HepG2 (cell line): ENCODE measurements around the gene MSI2. TPM values are rescaled to one million over a fixed set of nuclear protein-coding genes. Genes with fewer than 3 reads are reported as not detected.

ENCODE experiments used
- ATAC-seq: fragments of 200-7000 bp; cut with Tn5 transposase; 3 replicates; pipeline ENCODE4 v1.9.1; 2020; ENCODE audit warnings: mild to moderate bottlenecking, moderate library complexity
- BruUV-seq: library from RNA; stranded (reverse); fragments of 400-500 nt; replicated peaks from 2 replicates; lab custom pipeline; 2021; lab: Mats Ljungman, UMichigan
- CTCF ChIA-PET: fragments of 300-600 bp; formaldehyde crosslinking; extraction: SDS; loops from one replicate; lab custom pipeline; 2021; ENCODE audit warnings: low total read pairs, inconsistent platforms, low intra/inter-chr PET ratio; lab: Yijun Ruan, JAX
- POLR2A ChIA-PET: fragments of 350-600 bp; sonication (Branson Sonifier 250); formaldehyde crosslinking; loops from one replicate; lab custom pipeline; 2020; ENCODE audit warnings: antibody characterized with exemption, inconsistent platforms; lab: Yijun Ruan, JAX
- DNase-seq: peaks from one replicate; pipeline ENCODE4 v3.0.0-alpha.2; 2015; ENCODE audit warnings: low spot score
- FAIRE-seq: peaks from 3 replicates; lab custom pipeline; 2011; peaks lifted over from hg19 to GRCh38; lab: Jason Lieb, UNC
- H2AFZ ChIP-seq: one replicate; pipeline ENCODE4 v1.6.1; 2011; ENCODE audit warnings: low read length, inconsistent platforms
- H3K27ac ChIP-seq: fragments of 300-600 bp; 3 replicates; pipeline ENCODE4 v1.8.0; 2011; ENCODE audit warnings: mixed run types, mild to moderate bottlenecking, mixed read lengths, low read length, inconsistent platforms; ENCODE audit not compliant: insufficient read depth; ENCODE audit errors: extremely low read length
- H3K27me3 ChIP-seq, 2 experiments: fragments of 200-600 bp in 1 of 2; 2 replicates in 1 of 2; 3 replicates in 1 of 2; pipeline versions ENCODE4 v1.6.0 to v1.8.0; 2011; ENCODE audit warnings: low read length in 2 of 2, mild to moderate bottlenecking in 2 of 2, moderate library complexity in 2 of 2, inconsistent platforms in 1 of 2; ENCODE audit not compliant: insufficient read depth in 2 of 2, control insufficient read depth in 1 of 2
- H3K36me3 ChIP-seq, 2 experiments: fragments of 200-600 bp in 1 of 2; replicated peaks in 1 of 2; 2 replicates in 1 of 2; 3 replicates in 1 of 2; pipeline versions ENCODE4 v1.5.1 to v1.8.0; 2011; ENCODE audit warnings: low read length in 2 of 2, inconsistent platforms in 1 of 2; ENCODE audit not compliant: insufficient read depth in 2 of 2, control insufficient read depth in 1 of 2
- H3K4me1 ChIP-seq: 2 replicates; pipeline ENCODE4 v1.5.1; 2012; ENCODE audit warnings: low read length, inconsistent platforms; ENCODE audit not compliant: insufficient read depth
- H3K4me2 ChIP-seq: 2 replicates; pipeline ENCODE4 v1.6.0; 2011; ENCODE audit warnings: low read depth, low read length, inconsistent platforms
- H3K4me3 ChIP-seq, 3 experiments: fragments of 200-600 bp in 1 of 3; sonication (generic), shearing (Covaris generic) in 1 of 3; replicated peaks in 1 of 3; 2 replicates each; pipeline ENCODE4 v1.5.1; 2011 to 2016; ENCODE audit warnings: low read length in 3 of 3, inconsistent platforms in 2 of 3, low read depth in 2 of 3, mild to moderate bottlenecking in 2 of 3, control low read depth in 1 of 3, mixed read lengths in 1 of 3; ENCODE audit not compliant: insufficient read depth in 1 of 3
- H3K79me2 ChIP-seq: one replicate; pipeline ENCODE4 v1.6.1; 2011; ENCODE audit warnings: low read length, inconsistent platforms; ENCODE audit not compliant: insufficient read depth
- H3K9ac ChIP-seq: 2 replicates; pipeline ENCODE4 v1.6.0; 2011; ENCODE audit warnings: mild to moderate bottlenecking, low read depth, low read length, inconsistent platforms; ENCODE audit not compliant: insufficient read depth
- H3K9me3 ChIP-seq: 2 replicates; pipeline ENCODE4 v1.5.1; 2012; ENCODE audit warnings: mild to moderate bottlenecking, low read length
- H4K20me1 ChIP-seq: 2 replicates; pipeline ENCODE4 v1.6.0; 2011; ENCODE audit warnings: inconsistent platforms, mild to moderate bottlenecking, low read length, moderate library complexity; ENCODE audit not compliant: insufficient read depth
- HDAC1 ChIP-seq: sonication (generic); formaldehyde crosslinking; IDR thresholded peaks from 2 replicates; pipeline ENCODE4 v1.5.1; 2020; ENCODE audit warnings: mild to moderate bottlenecking, missing genetic modification reagents
- MYC ChIP-seq: sonication (generic); formaldehyde crosslinking; IDR thresholded peaks from 2 replicates; pipeline ENCODE4 v1.9.0; 2021; ENCODE audit warnings: missing genetic modification reagents, borderline replicate concordance
- PAX8 ChIP-seq: sonication (generic); formaldehyde crosslinking; IDR thresholded peaks from 2 replicates; pipeline ENCODE4 v1.8.0; 2022; ENCODE audit warnings: mild to moderate bottlenecking, missing genetic modification reagents, borderline replicate concordance
- SRY ChIP-seq: sonication (generic); formaldehyde crosslinking; IDR thresholded peaks from 2 replicates; pipeline ENCODE4 v1.8.0; 2022; ENCODE audit warnings: mild to moderate bottlenecking, missing genetic modification reagents
- TCF12 ChIP-seq, 2 experiments: fragments of 450-650 bp in 1 of 2; sonication (generic) in 1 of 2; formaldehyde crosslinking in 1 of 2; IDR thresholded peaks; 2 replicates each; pipeline versions ENCODE4 v1.6.1 to v1.8.0; 2017 to 2022; ENCODE audit warnings: antibody characterized with exemption in 1 of 2, mild to moderate bottlenecking in 1 of 2, missing genetic modification reagents in 1 of 2, moderate library complexity in 1 of 2
- ZNF564 ChIP-seq: sonication (generic); formaldehyde crosslinking; IDR thresholded peaks from 2 replicates; pipeline ENCODE4 v1.8.1; 2023; ENCODE audit warnings: mild to moderate bottlenecking, missing genetic modification reagents
- ZNF589 ChIP-seq: sonication (generic); formaldehyde crosslinking; conservative IDR thresholded peaks from 2 replicates; pipeline ENCODE4 v1.8.0; 2022; ENCODE audit warnings: mild to moderate bottlenecking, moderate library complexity, missing genetic modification reagents
- ZNF777 ChIP-seq: sonication (generic); formaldehyde crosslinking; IDR thresholded peaks from 2 replicates; pipeline ENCODE4 v1.4.0; 2020; ENCODE audit warnings: missing genetic modification reagents
- ZNF839 ChIP-seq: sonication (generic); formaldehyde crosslinking; IDR thresholded peaks from 2 replicates; pipeline ENCODE4 v1.4.0; 2020; ENCODE audit warnings: missing genetic modification reagents, mild to moderate bottlenecking, borderline replicate concordance
- ZSCAN21 ChIP-seq: sonication (generic); formaldehyde crosslinking; IDR thresholded peaks from 2 replicates; pipeline ENCODE4 v1.8.0; 2022; ENCODE audit warnings: mild to moderate bottlenecking, missing genetic modification reagents, moderate library complexity, borderline replicate concordance
- WGBS: methylation state at CpG from one replicate; pipeline ENCODE4 v1.1.6; 2017; ENCODE audit warnings: low lambda C conversion rate; 5-methylcytosine and 5-hydroxymethylcytosine counted together
- in situ Hi-C: cut with HindIII; loops from 2 replicates; pipeline ENCODE4 v1.10.0; 2017; ENCODE audit warnings: low pct_unique_long_range_greater_than_20kb; ENCODE audit not compliant: extremely low pct_ligation_motif_present
- intact Hi-C: fragments of 100-400 bp; cut with micrococcal nuclease; formaldehyde crosslinking; loops from one replicate; pipeline ENCODE4 v1.10.0; 2022; ENCODE audit not compliant: unreplicated experiment
- polyA plus RNA-seq, 8 experiments: library from polyadenylated mRNA; depleted of rRNA in 3 of 8; stranded (reverse) in 7 of 8; unstranded in 1 of 8; fragments of >200 nt; fragmentation: Illumina TruSeq in 4 of 8; extraction: Trizol in 4 of 8; gene quantifications; 2 replicates each; pipeline versions ENCODE4 v1.2.1 to v1.2.3, GENCODE V29; 2011 to 2016; ENCODE audit warnings: low read depth in 4 of 8, missing spikeins in 1 of 8, mixed read lengths in 1 of 8; ENCODE audit not compliant: insufficient read depth in 1 of 8
- total RNA-seq, 5 experiments: library from RNA; depleted of rRNA; stranded (reverse); fragments of >200 nt; fragmentation: Illumina TruSeq; extraction: Trizol; gene quantifications; 2 replicates each; pipeline ENCODE4 v1.2.3, GENCODE V29; 2016; ENCODE audit warnings: low read depth in 1 of 5
- TF ChIP-seq, protein P1 (sequence below): sonication (generic); formaldehyde crosslinking; IDR thresholded peaks from 2 replicates; pipeline ENCODE4 v1.5.0; 2020; ENCODE audit warnings: missing genetic modification reagents
- TF ChIP-seq, protein P2 (sequence below): sonication (generic); formaldehyde crosslinking; IDR thresholded peaks from 2 replicates; pipeline ENCODE4 v1.9.0; 2021; ENCODE audit warnings: missing genetic modification reagents, borderline replicate concordance
- TF ChIP-seq, protein P3 (sequence below): sonication (generic); formaldehyde crosslinking; IDR thresholded peaks from 2 replicates; pipeline ENCODE4 v1.9.0; 2021; ENCODE audit warnings: missing genetic modification reagents, borderline replicate concordance
- TF ChIP-seq, protein P4 (sequence below): sonication (generic); formaldehyde crosslinking; IDR thresholded peaks from 2 replicates; pipeline ENCODE4 v1.4.0; 2020; ENCODE audit warnings: missing genetic modification reagents, borderline replicate concordance

The MSI2 gene
- total and polyA plus RNA-seq, 2 of the 13 experiments (the other 11 are each of a cell fraction or from before 2014, with no cell fraction given), result 77.5 to 78.4 TPM

DNA sequence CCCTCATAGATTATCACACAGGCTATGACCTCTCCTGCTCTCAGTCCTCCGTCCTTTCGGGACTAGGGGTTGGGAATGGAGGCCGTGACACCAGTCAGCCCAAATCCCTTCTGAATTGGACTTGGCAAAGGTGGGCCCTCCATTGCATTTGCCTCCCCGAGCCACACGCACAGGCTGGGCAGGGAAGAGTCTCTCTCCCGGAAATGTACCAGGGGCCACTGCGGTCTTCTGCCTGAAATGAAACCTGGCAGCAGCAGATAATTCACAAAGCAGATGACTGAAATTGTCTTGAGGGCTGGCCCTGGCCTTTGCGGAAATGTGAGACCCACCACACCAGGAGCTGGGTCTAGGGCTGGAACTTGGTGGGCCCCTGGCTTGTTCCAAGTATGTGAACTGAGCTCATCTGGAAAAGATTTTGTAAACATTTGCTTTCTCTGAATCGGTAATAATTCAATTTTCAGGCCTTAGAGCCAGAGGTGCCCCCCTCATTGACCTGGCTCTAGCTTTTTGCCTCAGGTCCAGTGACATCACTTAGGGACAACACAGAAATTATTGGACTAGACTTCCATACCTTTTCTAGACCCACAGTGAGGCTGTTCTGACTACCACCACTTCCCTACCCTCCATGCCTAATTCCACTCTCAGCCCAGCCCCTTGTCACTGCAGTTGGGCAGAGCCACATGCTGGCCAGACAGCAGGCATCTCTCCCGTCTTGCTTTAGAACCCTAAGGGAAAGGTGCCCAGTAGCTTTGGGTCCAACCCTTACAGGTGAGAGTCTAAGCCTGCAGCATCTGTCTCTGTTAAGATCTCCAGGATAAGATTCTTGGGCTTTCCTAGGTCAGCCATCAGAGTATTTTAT, 413.6 kb downstream of the MSI2 start:
- no peak overlapping the region for H2AFZ ChIP-seq
- ATAC-seq, result no peak
- no peaks in the 10 kb centered on the region for H3K27me3 ChIP-seq
- FAIRE-seq, result no peak
- no peaks in the 10 kb centered on the region for H3K9me3 ChIP-seq
- ChIA-PET POLR2A (no interaction called here), CTCF (no interaction called here)
- in situ Hi-C loops, result no loop called here
- H4K20me1 ChIP-seq, result no peaks in the 10 kb centered on the region
- no TSS peak for BruUV-seq
- no peak overlapping the region for H3K9ac ChIP-seq
- peaks cover 17 to 48% of the 10 kb centered on the region in 2 experiments; a peak in 4 of 5 replicates for H3K36me3 ChIP-seq
- no peaks in the 10 kb centered on the region for H3K79me2 ChIP-seq
- no peak overlapping the region for H3K27ac ChIP-seq
- 98% methylated on average over 10 of the region's 10 CpGs for WGBS
- intact Hi-C loops, result loop anchor here (5.0 to 10.0 kb wide), 3 partner anchors 73 to 213 kb away; partner anchors contain the start of gene CCDC182
- H3K4me2 ChIP-seq, result no peak overlapping the region
- H3K4me3 ChIP-seq, result no peak overlapping the region
- no peaks in the 10 kb centered on the region for H3K4me1 ChIP-seq
- DNase-seq, result no peak
- TF ChIP-seq TCF12 (IDR thresholded peaks at IDR 0.05), result no peak
- no peak for TF ChIP-seq TCF12 (CRISPR knock-in tag; IDR thresholded peaks at IDR 0.05)
- TF ChIP-seq, protein P1, sequence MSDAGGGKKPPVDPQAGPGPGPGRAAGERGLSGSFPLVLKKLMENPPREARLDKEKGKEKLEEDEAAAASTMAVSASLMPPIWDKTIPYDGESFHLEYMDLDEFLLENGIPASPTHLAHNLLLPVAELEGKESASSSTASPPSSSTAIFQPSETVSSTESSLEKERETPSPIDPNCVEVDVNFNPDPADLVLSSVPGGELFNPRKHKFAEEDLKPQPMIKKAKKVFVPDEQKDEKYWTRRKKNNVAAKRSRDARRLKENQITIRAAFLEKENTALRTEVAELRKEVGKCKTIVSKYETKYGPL (CRISPR knock-in tag), result no peak
- TF ChIP-seq, protein P2, sequence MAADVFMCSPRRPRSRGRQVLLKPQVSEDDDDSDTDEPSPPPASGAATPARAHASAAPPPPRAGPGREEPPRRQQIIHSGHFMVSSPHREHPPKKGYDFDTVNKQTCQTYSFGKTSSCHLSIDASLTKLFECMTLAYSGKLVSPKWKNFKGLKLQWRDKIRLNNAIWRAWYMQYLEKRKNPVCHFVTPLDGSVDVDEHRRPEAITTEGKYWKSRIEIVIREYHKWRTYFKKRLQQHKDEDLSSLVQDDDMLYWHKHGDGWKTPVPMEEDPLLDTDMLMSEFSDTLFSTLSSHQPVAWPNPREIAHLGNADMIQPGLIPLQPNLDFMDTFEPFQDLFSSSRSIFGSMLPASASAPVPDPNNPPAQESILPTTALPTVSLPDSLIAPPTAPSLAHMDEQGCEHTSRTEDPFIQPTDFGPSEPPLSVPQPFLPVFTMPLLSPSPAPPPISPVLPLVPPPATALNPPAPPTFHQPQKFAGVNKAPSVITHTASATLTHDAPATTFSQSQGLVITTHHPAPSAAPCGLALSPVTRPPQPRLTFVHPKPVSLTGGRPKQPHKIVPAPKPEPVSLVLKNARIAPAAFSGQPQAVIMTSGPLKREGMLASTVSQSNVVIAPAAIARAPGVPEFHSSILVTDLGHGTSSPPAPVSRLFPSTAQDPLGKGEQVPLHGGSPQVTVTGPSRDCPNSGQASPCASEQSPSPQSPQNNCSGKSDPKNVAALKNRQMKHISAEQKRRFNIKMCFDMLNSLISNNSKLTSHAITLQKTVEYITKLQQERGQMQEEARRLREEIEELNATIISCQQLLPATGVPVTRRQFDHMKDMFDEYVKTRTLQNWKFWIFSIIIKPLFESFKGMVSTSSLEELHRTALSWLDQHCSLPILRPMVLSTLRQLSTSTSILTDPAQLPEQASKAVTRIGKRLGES (CRISPR knock-in tag), result no peak
- TF ChIP-seq MYC, result no peak
- TF ChIP-seq HDAC1 (CRISPR knock-in tag), result no peak
- no peak for TF ChIP-seq SRY (CRISPR knock-in tag)
- TF ChIP-seq ZNF564 (CRISPR knock-in tag), result no peak
- TF ChIP-seq ZNF839 (CRISPR knock-in tag), result no peak
- TF ChIP-seq, protein P3, sequence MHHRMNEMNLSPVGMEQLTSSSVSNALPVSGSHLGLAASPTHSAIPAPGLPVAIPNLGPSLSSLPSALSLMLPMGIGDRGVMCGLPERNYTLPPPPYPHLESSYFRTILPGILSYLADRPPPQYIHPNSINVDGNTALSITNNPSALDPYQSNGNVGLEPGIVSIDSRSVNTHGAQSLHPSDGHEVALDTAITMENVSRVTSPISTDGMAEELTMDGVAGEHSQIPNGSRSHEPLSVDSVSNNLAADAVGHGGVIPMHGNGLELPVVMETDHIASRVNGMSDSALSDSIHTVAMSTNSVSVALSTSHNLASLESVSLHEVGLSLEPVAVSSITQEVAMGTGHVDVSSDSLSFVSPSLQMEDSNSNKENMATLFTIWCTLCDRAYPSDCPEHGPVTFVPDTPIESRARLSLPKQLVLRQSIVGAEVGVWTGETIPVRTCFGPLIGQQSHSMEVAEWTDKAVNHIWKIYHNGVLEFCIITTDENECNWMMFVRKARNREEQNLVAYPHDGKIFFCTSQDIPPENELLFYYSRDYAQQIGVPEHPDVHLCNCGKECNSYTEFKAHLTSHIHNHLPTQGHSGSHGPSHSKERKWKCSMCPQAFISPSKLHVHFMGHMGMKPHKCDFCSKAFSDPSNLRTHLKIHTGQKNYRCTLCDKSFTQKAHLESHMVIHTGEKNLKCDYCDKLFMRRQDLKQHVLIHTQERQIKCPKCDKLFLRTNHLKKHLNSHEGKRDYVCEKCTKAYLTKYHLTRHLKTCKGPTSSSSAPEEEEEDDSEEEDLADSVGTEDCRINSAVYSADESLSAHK (CRISPR knock-in tag), result no peak
- no peak for TF ChIP-seq ZSCAN21 (CRISPR knock-in tag)
- TF ChIP-seq ZNF777, result no peak
- TF ChIP-seq ZNF589 (CRISPR knock-in tag), result no peak
- TF ChIP-seq, protein P4, sequence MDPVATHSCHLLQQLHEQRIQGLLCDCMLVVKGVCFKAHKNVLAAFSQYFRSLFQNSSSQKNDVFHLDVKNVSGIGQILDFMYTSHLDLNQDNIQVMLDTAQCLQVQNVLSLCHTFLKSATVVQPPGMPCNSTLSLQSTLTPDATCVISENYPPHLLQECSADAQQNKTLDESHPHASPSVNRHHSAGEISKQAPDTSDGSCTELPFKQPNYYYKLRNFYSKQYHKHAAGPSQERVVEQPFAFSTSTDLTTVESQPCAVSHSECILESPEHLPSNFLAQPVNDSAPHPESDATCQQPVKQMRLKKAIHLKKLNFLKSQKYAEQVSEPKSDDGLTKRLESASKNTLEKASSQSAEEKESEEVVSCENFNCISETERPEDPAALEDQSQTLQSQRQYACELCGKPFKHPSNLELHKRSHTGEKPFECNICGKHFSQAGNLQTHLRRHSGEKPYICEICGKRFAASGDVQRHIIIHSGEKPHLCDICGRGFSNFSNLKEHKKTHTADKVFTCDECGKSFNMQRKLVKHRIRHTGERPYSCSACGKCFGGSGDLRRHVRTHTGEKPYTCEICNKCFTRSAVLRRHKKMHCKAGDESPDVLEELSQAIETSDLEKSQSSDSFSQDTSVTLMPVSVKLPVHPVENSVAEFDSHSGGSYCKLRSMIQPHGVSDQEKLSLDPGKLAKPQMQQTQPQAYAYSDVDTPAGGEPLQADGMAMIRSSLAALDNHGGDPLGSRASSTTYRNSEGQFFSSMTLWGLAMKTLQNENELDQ (CRISPR knock-in tag), result no peak
- no peak for TF ChIP-seq PAX8
